ENCODE measurements around the gene CACNA1C.

DNA sequence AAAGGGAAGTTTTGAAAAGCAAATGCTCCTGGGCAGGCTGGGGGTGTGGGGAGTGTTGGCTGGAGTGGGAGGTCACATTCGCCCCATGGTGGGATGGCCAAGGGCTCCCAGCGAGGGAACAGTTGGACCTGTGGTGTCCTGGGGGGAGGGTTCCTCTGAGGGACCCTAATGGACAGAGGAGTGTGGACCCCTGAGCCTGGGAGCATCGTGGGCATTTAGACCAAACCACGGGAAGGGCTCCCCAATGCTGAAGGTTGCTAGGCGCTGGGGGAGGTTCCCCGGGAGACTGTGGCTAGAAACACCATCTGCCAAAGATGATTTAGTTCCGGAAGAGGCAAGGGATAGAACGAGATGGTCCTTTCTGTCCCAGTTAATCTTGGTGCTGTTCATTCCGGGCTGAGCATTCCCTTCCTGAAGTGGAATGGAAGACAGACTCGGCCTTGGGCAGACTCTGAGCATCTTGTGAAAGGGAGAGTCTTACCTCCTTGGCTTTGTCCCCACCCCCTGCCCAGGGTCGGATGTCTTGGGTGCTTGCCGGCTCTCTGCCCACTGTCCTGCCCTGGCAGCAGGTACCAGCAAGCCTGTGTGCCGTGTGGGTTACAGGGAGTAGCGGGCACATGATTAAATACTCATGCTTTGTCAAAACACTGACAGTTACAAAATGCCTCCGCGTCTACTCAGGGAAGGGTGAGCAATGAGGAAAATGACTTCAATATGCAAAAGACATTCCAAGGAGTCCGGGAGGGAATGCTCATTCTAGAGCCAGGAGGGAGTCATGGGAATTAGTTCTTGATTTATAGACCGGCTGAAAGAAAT, 215.9 kb downstream of the CACNA1C start:
- TF ChIP-seq, protein P1, sequence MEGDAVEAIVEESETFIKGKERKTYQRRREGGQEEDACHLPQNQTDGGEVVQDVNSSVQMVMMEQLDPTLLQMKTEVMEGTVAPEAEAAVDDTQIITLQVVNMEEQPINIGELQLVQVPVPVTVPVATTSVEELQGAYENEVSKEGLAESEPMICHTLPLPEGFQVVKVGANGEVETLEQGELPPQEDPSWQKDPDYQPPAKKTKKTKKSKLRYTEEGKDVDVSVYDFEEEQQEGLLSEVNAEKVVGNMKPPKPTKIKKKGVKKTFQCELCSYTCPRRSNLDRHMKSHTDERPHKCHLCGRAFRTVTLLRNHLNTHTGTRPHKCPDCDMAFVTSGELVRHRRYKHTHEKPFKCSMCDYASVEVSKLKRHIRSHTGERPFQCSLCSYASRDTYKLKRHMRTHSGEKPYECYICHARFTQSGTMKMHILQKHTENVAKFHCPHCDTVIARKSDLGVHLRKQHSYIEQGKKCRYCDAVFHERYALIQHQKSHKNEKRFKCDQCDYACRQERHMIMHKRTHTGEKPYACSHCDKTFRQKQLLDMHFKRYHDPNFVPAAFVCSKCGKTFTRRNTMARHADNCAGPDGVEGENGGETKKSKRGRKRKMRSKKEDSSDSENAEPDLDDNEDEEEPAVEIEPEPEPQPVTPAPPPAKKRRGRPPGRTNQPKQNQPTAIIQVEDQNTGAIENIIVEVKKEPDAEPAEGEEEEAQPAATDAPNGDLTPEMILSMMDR (IDR thresholded peaks at IDR 0.05), result no peak
- no peak for TF ChIP-seq POLR2A (IDR thresholded peaks at IDR 0.05)
